ENCODE results near the gene OPCML. TPM values are rescaled to one million over a fixed set of nuclear protein-coding genes. Genes with fewer than 3 reads are reported as not detected.

The OPCML gene
- total and polyA plus RNA-seq, 2 of the 13 experiments (the other 11 are each of a cell fraction or from before 2014, with no cell fraction given): not detected

DNA sequence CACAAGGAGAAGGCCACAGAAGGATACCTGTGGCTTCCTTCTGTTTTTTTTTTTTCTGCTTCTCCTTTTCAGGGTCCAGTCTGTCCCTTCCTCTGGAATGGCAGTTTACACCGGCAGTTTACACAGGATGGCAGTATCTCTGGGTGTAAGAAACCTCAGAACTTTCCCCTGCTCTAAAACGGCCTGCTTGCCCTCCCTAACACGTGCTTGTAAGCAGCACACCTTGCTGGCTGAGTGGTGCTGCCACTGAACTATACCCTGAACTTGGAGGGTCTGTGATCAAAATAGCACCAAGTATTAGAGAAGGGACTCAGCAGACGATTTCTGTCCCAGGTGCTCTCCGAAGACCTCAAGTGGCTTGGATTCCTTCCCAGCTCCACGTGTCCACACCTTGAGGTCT is 904 bp upstream of the OPCML start:
- no peak overlapping the region for H3K27ac ChIP-seq (ENCODE audit: extremely low read length, insufficient read depth, low read length)
- H3K4me2 ChIP-seq (ENCODE audit: low read depth, low read length): no peak overlapping the region
- H3K4me1 ChIP-seq (ENCODE audit: insufficient read depth, low read length): no peaks in the 10 kb centered on the region
- no peaks in the 10 kb centered on the region for H3K9me3 ChIP-seq (ENCODE audit: low read length)
- CTCF ChIA-PET (ENCODE audit: low intra/inter-chr PET ratio, low total read pairs): no interaction called here
- no TSS peak for BruUV-seq (replicated peaks)
- no peaks in the 10 kb centered on the region for H3K79me2 ChIP-seq (ENCODE audit: insufficient read depth, low read length)
- in situ Hi-C loops (cut with HindIII; ENCODE audit: extremely low pct_ligation_motif_present, low pct_unique_long_range_greater_than_20kb): no loop called here
- WGBS (ENCODE audit: low lambda C conversion rate): 3% methylated on average over 5 of the region's 6 CpGs
- no peaks in the 10 kb centered on the region for H4K20me1 ChIP-seq (ENCODE audit: insufficient read depth, low read length)
- POLR2A ChIA-PET: no interaction called here
- no peak overlapping the region for H3K9ac ChIP-seq (ENCODE audit: insufficient read depth, low read depth, low read length)
- intact Hi-C loops (cut with micrococcal nuclease; ENCODE audit: unreplicated experiment): no loop called here
- no peak for FAIRE-seq
- no peak for ATAC-seq
- no peak overlapping the region for H3K4me3 ChIP-seq (replicated peaks in 1 of 3; ENCODE audit: insufficient read depth in 1 of 3, low read depth in 2 of 3, low read length in 3 of 3)
- no peaks in the 10 kb centered on the region for H3K36me3 ChIP-seq (replicated peaks in 1 of 2; ENCODE audit: control insufficient read depth in 1 of 2, insufficient read depth in 2 of 2, low read length in 2 of 2)
- DNase-seq (ENCODE audit: low spot score): no peak
- no peak for TF ChIP-seq KLF9 (CRISPR knock-in tag; IDR thresholded peaks at IDR 0.05; ENCODE audit: low read depth)
- TF ChIP-seq MEIS2 (CRISPR knock-in tag; IDR thresholded peaks at IDR 0.05): no peak
- no peak overlapping the region for H2AFZ ChIP-seq (ENCODE audit: low read length)
- H3K27me3 ChIP-seq (ENCODE audit: control insufficient read depth in 1 of 2, insufficient read depth in 2 of 2, low read length in 2 of 2): peaks cover 3 to 31% of the 10 kb centered on the region in 2 experiments; a peak in 3 of 5 replicates

DNA sequence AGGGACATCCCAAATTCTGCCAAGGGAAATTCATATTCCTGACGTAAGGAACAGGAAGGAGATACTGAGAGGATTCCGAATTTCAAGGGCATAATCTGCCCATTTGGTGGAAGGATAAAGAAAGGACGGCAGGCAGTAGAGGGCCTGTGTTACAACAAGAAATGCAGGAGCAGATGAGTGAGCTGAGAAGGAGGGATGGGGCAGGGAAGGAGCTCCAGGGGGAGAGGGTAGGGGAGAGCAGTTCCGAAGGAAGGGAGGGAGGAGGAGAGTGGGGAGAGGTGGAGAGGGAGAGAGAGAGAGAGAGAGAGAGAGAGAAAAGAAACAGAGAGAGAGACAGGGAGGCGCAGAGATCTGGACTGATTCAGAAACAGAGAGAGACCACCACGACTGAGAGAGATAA is 843 bp downstream of the OPCML start:
- peaks cover 3 to 31% of the 10 kb centered on the region in 2 experiments; a peak in 3 of 5 replicates for H3K27me3 ChIP-seq (ENCODE audit: control insufficient read depth in 1 of 2, insufficient read depth in 2 of 2, low read length in 2 of 2)
- DNase-seq (ENCODE audit: low spot score) (no peak), ATAC-seq (no peak), FAIRE-seq (no peak)
- BruUV-seq (replicated peaks): no TSS peak
- WGBS (ENCODE audit: low lambda C conversion rate): 3% methylated on average over 6 of the region's 6 CpGs
- H3K27ac ChIP-seq (ENCODE audit: extremely low read length, insufficient read depth, low read length): no peak overlapping the region
- intact Hi-C loops (cut with micrococcal nuclease; ENCODE audit: unreplicated experiment): no loop called here
- in situ Hi-C loops (cut with HindIII; ENCODE audit: extremely low pct_ligation_motif_present, low pct_unique_long_range_greater_than_20kb): no loop called here
- no peaks in the 10 kb centered on the region for H3K79me2 ChIP-seq (ENCODE audit: insufficient read depth, low read length)
- no peak overlapping the region for H3K4me3 ChIP-seq (replicated peaks in 1 of 3; ENCODE audit: insufficient read depth in 1 of 3, low read depth in 2 of 3, low read length in 3 of 3)
- TF ChIP-seq ZNF607 (CRISPR knock-in tag; IDR thresholded peaks at IDR 0.05; ENCODE audit: borderline replicate concordance) (no peak), AHR (CRISPR knock-in tag; IDR thresholded peaks at IDR 0.05) (no peak), RARA (CRISPR knock-in tag; IDR thresholded peaks at IDR 0.05) (no peak), FOXA3 (CRISPR knock-in tag; IDR thresholded peaks at IDR 0.05) (no peak), KDM1A (CRISPR knock-in tag; IDR thresholded peaks at IDR 0.05) (no peak), EEA1 (CRISPR knock-in tag; IDR thresholded peaks at IDR 0.05; ENCODE audit: borderline replicate concordance) (no peak), ZNF850 (CRISPR knock-in tag; conservative IDR thresholded peaks at IDR 0.05) (no peak), PCBP1 (IDR thresholded peaks at IDR 0.05; ENCODE audit: borderline replicate concordance, low read depth, low read length) (no peak), KDM6A (CRISPR knock-in tag; IDR thresholded peaks at IDR 0.05; ENCODE audit: low read depth) (no peak), ZNF180 (CRISPR knock-in tag; IDR thresholded peaks at IDR 0.05; ENCODE audit: borderline replicate concordance, low read depth) (no peak), ATF7 (IDR thresholded peaks at IDR 0.05) (no peak), ATF7 (CRISPR knock-in tag; IDR thresholded peaks at IDR 0.05) (no peak), ZNF546 (CRISPR knock-in tag; conservative IDR thresholded peaks at IDR 0.05) (no peak), ZNF550 (CRISPR knock-in tag; IDR thresholded peaks at IDR 0.05; ENCODE audit: borderline replicate concordance) (no peak), PAF1 (CRISPR knock-in tag; IDR thresholded peaks at IDR 0.05) (no peak), ZNF331 (CRISPR knock-in tag; IDR thresholded peaks at IDR 0.05) (no peak)
- no peak overlapping the region for H3K9ac ChIP-seq (ENCODE audit: insufficient read depth, low read depth, low read length)
- ChIA-PET POLR2A (no interaction called here), CTCF (ENCODE audit: low intra/inter-chr PET ratio, low total read pairs) (no interaction called here)
- H4K20me1 ChIP-seq (ENCODE audit: insufficient read depth, low read length): no peaks in the 10 kb centered on the region
- H2AFZ ChIP-seq (ENCODE audit: low read length): no peak overlapping the region
- no peaks in the 10 kb centered on the region for H3K4me1 ChIP-seq (ENCODE audit: insufficient read depth, low read length)
- H3K36me3 ChIP-seq (replicated peaks in 1 of 2; ENCODE audit: control insufficient read depth in 1 of 2, insufficient read depth in 2 of 2, low read length in 2 of 2): no peaks in the 10 kb centered on the region
- H3K9me3 ChIP-seq (ENCODE audit: low read length): no peaks in the 10 kb centered on the region
- no peak overlapping the region for H3K4me2 ChIP-seq (ENCODE audit: low read depth, low read length)

Measured in HepG2 (cell line).